HCT116 (cell line): ENCODE results near the gene KCNJ1. TPM values are rescaled to one million over a fixed set of nuclear protein-coding genes. Genes with fewer than 3 reads are reported as not detected.

Source experiments
- ATAC-seq: fragments of 200-7000 bp; cut with Tn5 transposase; 2 replicates; pipeline ENCODE4 v1.9.1; 2020; ENCODE audit warnings: mild to moderate bottlenecking, moderate library complexity
- BruUV-seq: library from RNA; stranded (reverse); fragments of 400-500 nt; replicated peaks from 2 replicates; lab custom pipeline; 2021; lab: Mats Ljungman, UMichigan
- CTCF ChIA-PET: fragments of 300-600 bp; sonication (Branson Sonifier 250); formaldehyde crosslinking; loops from one replicate; lab custom pipeline; 2021; ENCODE audit warnings: antibody characterized with exemption; lab: Charles Lee
- POLR2A ChIA-PET: fragments of 300-600, 350-600 bp; sonication (Branson Sonifier 250); formaldehyde crosslinking; loops from one replicate; lab custom pipeline; 2021; ENCODE audit warnings: antibody characterized with exemption; lab: Charles Lee
- RAD21 ChIA-PET, 2 experiments: fragments of 300-600 bp; sonication (Branson Sonifier 250); formaldehyde crosslinking; loops; one replicate each; lab custom pipeline; 2023; ENCODE audit warnings: low total read pairs in 2 of 2; ENCODE audit not compliant: uncharacterized antibody in 2 of 2, unreplicated experiment in 2 of 2, low non-redundant PET in 1 of 2; lab: Charles Lee
- DNase-seq: peaks from one replicate; pipeline ENCODE4 v3.0.0-alpha.2; 2010; ENCODE audit warnings: low read depth, low spot score
- H2AFZ ChIP-seq: fragments of 200-600 bp; shearing (Covaris generic), sonication (generic); 2 replicates; pipeline ENCODE4 v1.6.1; 2017; ENCODE audit warnings: low read depth, mixed run types, mixed read lengths, antibody characterized with exemption, low read length; ENCODE audit not compliant: poor library complexity, severe bottlenecking
- H3K27ac ChIP-seq: 2 replicates; pipeline ENCODE4 v1.5.1; 2012; ENCODE audit warnings: low read depth, low read length
- H3K27me3 ChIP-seq: fragments of 200-600 bp; sonication (generic); 2 replicates; pipeline ENCODE4 v1.6.1; 2016; ENCODE audit warnings: mixed run types, low read length, mixed read lengths; ENCODE audit not compliant: insufficient read depth
- H3K36me3 ChIP-seq, 2 experiments: fragments of 200-500 bp in 1 of 2; fragments of 200-600 bp in 1 of 2; sonication (Bioruptor generic) in 1 of 2; sonication (generic) in 1 of 2; 2 replicates each; pipeline versions ENCODE4 v1.5.1 to v1.6.1; 2014 to 2016; ENCODE audit warnings: low read length in 2 of 2, inconsistent platforms in 1 of 2, mixed read lengths in 1 of 2, mixed run types in 1 of 2; ENCODE audit not compliant: insufficient read depth in 2 of 2, control insufficient read depth in 1 of 2
- H3K4me1 ChIP-seq, 2 experiments: fragments of 200-600 bp in 1 of 2; sonication (generic) in 1 of 2; 2 replicates each; pipeline versions ENCODE4 v1.5.1 to v1.6.1; 2012 to 2017; ENCODE audit warnings: low read length in 2 of 2, inconsistent platforms in 1 of 2, mild to moderate bottlenecking in 1 of 2, mixed read lengths in 1 of 2, mixed run types in 1 of 2, moderate library complexity in 1 of 2; ENCODE audit not compliant: insufficient read depth in 2 of 2, control insufficient read depth in 1 of 2
- H3K4me2 ChIP-seq: fragments of 200-600 bp; sonication (generic); 2 replicates; pipeline ENCODE4 v1.6.1; 2017; ENCODE audit warnings: mixed run types, low read length, mixed read lengths
- H3K4me3 ChIP-seq, 2 experiments: fragments of 200-600 bp in 1 of 2; sonication (generic) in 1 of 2; replicated peaks in 1 of 2; 2 replicates each; pipeline ENCODE4 v1.5.1; 2011 to 2016; ENCODE audit warnings: low read length in 2 of 2, control low read depth in 1 of 2, low read depth in 1 of 2, mild to moderate bottlenecking in 1 of 2, mixed read lengths in 1 of 2, mixed run types in 1 of 2
- H3K79me2 ChIP-seq: fragments of 200-600 bp; sonication (generic); 2 replicates; pipeline ENCODE4 v1.6.1; 2017; ENCODE audit warnings: mild to moderate bottlenecking, mixed run types, low read length, moderate library complexity, mixed read lengths; ENCODE audit not compliant: insufficient read depth
- H3K9ac ChIP-seq: fragments of 200-600 bp; sonication (generic); 2 replicates; pipeline ENCODE4 v1.6.1; 2016; ENCODE audit warnings: low read length, mixed read lengths
- H3K9me2 ChIP-seq: fragments of 200-600 bp; sonication (generic), shearing (Covaris generic); 2 replicates; pipeline ENCODE4 v1.6.1; 2017; ENCODE audit warnings: mixed run types, mild to moderate bottlenecking, moderate library complexity; ENCODE audit not compliant: insufficient read depth
- H3K9me3 ChIP-seq, 2 experiments: fragments of 200-500 bp in 1 of 2; fragments of 200-600 bp in 1 of 2; sonication (Bioruptor generic) in 1 of 2; sonication (generic) in 1 of 2; 2 replicates each; pipeline ENCODE4 v1.6.1; 2014 to 2017; ENCODE audit warnings: low read length in 2 of 2, mixed read lengths in 2 of 2, inconsistent platforms in 1 of 2, low read depth in 1 of 2, mild to moderate bottlenecking in 1 of 2, mixed run types in 1 of 2, moderate library complexity in 1 of 2; ENCODE audit not compliant: control insufficient read depth in 1 of 2, insufficient read depth in 1 of 2
- H4K20me1 ChIP-seq: fragments of 200-600 bp; sonication (generic), shearing (Covaris generic); 2 replicates; pipeline ENCODE4 v1.6.1; 2017; ENCODE audit warnings: mixed run types, mild to moderate bottlenecking, moderate library complexity; ENCODE audit not compliant: insufficient read depth
- CBX3 ChIP-seq: IDR thresholded peaks from 2 replicates; pipeline ENCODE4 v1.6.1; 2012; ENCODE audit warnings: low read depth
- EZH2 ChIP-seq: fragments of 200-600 bp; sonication (generic); IDR thresholded peaks from 2 replicates; pipeline ENCODE4 v1.6.1; 2017; ENCODE audit warnings: antibody characterized with exemption, mixed run types
- FOSL1 ChIP-seq: IDR thresholded peaks from 2 replicates; pipeline ENCODE4 v1.6.1; 2012; ENCODE audit warnings: low read depth
- SIN3A ChIP-seq: IDR thresholded peaks from 2 replicates; pipeline ENCODE4 v1.6.1; 2012; ENCODE audit warnings: low read depth
- TCF7L2 ChIP-seq: IDR thresholded peaks from 2 replicates; pipeline ENCODE4 v1.7.0; 2011; ENCODE audit warnings: borderline replicate concordance, inconsistent platforms; ENCODE audit not compliant: insufficient read depth, insufficient read length; ENCODE audit errors: extremely low read depth
- YY1 ChIP-seq: IDR thresholded peaks from 2 replicates; pipeline ENCODE4 v1.6.1; 2011; ENCODE audit warnings: low read length, low read depth, moderate library complexity, mild to moderate bottlenecking; ENCODE audit not compliant: insufficient replicate concordance; ENCODE audit errors: extremely low read depth
- intact Hi-C: fragments of 100-400 bp; cut with micrococcal nuclease; formaldehyde crosslinking; loops from 2 replicates; pipeline ENCODE4 v1.10.0; 2022
- total RNA-seq: library from RNA; stranded (reverse); gene quantifications from one replicate; pipeline ENCODE4 v1.2.1, GENCODE V29; 2021; ENCODE audit not compliant: unreplicated experiment
- TF ChIP-seq, protein P1 (sequence below): IDR thresholded peaks from 2 replicates; pipeline ENCODE4 v1.6.1; 2012
- TF ChIP-seq, protein P2 (sequence below): IDR thresholded peaks from 2 replicates; pipeline ENCODE4 v1.6.1; 2012; ENCODE audit warnings: low read depth
- TF ChIP-seq, protein P3 (sequence below): IDR thresholded peaks from 2 replicates; pipeline ENCODE4 v1.6.1; 2011; ENCODE audit warnings: mild to moderate bottlenecking, low read length, moderate library complexity; ENCODE audit not compliant: insufficient replicate concordance; ENCODE audit errors: extremely low read depth

KCNJ1 gene
- total RNA-seq, 1 experiment from 2014 or later = 0.15 TPM

DNA sequence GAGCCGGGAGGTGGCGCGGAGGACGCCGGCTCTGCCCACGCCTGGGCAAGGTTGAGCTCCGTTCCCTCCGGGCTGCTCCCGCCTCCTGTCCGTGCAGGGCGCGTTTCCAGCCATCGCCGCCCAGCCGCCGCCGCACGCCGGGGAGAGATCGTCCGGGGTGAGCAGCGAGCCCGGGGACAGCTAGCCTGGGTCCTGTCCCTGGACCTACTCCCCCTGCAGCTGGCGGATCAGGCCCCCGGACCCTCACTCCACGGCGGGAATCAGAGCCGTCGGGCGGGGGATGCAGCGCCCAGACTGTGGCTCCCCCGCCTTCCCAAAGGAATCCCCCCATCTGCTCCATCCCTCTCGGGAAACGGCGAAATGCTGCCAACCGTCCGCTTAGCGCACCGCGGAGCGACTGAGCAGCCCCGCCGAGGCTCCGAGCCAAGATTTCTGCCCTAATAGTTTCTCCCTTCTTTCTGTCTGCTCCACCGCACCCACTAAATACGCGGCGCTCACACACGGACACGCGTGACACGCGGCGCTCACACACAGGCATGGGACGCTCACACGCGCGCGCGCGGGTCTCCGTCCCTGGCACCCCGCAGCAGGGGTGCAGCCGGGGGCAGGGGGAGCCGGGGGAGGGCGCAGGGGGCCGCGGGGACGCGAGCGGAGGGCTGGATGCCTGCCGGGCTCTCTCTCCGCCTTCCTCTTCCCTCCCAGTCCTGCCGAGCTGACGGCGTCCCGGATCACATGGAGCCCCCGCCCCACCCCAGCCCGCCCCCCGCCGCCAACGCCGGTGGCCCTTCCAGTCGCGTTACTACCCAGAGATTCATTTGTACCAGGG lies 23.7 kb upstream of the KCNJ1 start, which contains the start of gene KCNJ5:
KCNJ5 (plus strand) TSS at position 814 of the 826 bp plus-strand sequence. CDS start 19,918 bp downstream, outside the sequence.
- no peaks in the 10 kb centered on the region for H3K36me3 ChIP-seq
- ATAC-seq = peak; percentile 67
- BruUV-seq = no TSS peak
- intact Hi-C loops = no loop called here
- no peak within 1 kb of the TSS; the same call in 1 of the 2 replicates for H3K27ac ChIP-seq
- no peaks in the 10 kb centered on the region for H3K79me2 ChIP-seq
- H2AFZ ChIP-seq = peak within 1 kb of the TSS; percentile 67
- H3K4me3 ChIP-seq = peak within 1 kb of the TSS; percentile 54 to 67
- no peaks in the 10 kb centered on the region for H3K27me3 ChIP-seq
- CTCF ChIA-PET = interaction anchor here (1.0 to 3.9 kb wide), 6 partner anchors 11 to 66 kb away, joined by 3 to 22 read pairs (median 4); no protein-coding TSS in a partner anchor
- no peaks in the 10 kb centered on the region for H4K20me1 ChIP-seq
- no peaks in the 10 kb centered on the region for H3K9me2 ChIP-seq
- H3K4me1 ChIP-seq = peaks cover 9 to 18% of the 10 kb centered on the region in 2 experiments; a peak in 3 of 4 replicates
- no peak for DNase-seq
- POLR2A ChIA-PET = interaction anchor here (0.7 kb wide), 1 partner anchor 66 kb away, joined by 3 read pairs; no protein-coding TSS in a partner anchor
- RAD21 ChIA-PET = interaction anchor here (0.6 to 1.4 kb wide), 4 partner anchors 15 to 66 kb away, joined by 3 read pairs; no protein-coding TSS in a partner anchor
- no peaks in the 10 kb centered on the region for H3K9me3 ChIP-seq
- peak within 1 kb of the TSS; percentile 97 for H3K4me2 ChIP-seq
- H3K9ac ChIP-seq = peak within 1 kb of the TSS; percentile 44; the same call in 1 of the 2 replicates
- TF ChIP-seq EZH2 (no peak), CBX3 (no peak; the same call in 1 of the 2 replicates), SIN3A (no peak)
- TF ChIP-seq, protein P1, sequence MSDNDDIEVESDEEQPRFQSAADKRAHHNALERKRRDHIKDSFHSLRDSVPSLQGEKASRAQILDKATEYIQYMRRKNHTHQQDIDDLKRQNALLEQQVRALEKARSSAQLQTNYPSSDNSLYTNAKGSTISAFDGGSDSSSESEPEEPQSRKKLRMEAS = peak; percentile 13; the same call in 1 of the 2 replicates

DNA sequence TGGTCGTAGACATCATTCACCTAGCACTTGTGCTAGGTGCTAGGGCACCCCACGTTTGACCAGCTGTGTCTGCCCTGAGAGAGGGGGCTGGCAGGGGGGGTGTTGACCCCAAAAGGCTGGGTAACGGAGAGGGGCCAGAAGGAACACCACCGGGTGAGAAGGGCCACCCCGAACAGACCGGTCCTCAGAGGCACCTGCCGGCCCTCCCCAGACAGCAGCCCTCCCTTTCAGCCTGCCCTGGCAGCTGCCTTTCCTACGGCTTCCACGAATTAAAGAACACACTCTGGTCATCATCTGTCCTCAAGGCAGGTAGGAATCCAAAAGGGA lies 23.1 kb upstream of the KCNJ1 start:
- no TSS peak for BruUV-seq
- intact Hi-C loops = no loop called here
- Histone ChIP-seq H3K27ac (no peak overlapping the region; the same call in 1 of the 2 replicates), H3K9ac (0 out of 2 replicates have a peak overlapping the region, but pooled peaks have one; percentile 44), H2AFZ (peak overlapping the region; percentile 67), H3K9me2 (no peaks in the 10 kb centered on the region), H3K9me3 (no peaks in the 10 kb centered on the region), H3K36me3 (no peaks in the 10 kb centered on the region), H3K4me3 (peak overlapping the region; percentile 54 to 67), H3K27me3 (no peaks in the 10 kb centered on the region), H4K20me1 (no peaks in the 10 kb centered on the region), H3K4me2 (peak overlapping the region; percentile 97), H3K4me1 (peaks cover 9 to 18% of the 10 kb centered on the region in 2 experiments; a peak in 3 of 4 replicates), H3K79me2 (no peaks in the 10 kb centered on the region)
- CTCF ChIA-PET = interaction anchor here (1.0 to 3.9 kb wide), 5 partner anchors 11 to 67 kb away, joined by 3 to 22 read pairs (median 5); no protein-coding TSS in a partner anchor
- ATAC-seq (no peak), DNase-seq (no peak)
- RAD21 ChIA-PET = interaction anchor here (1.0 to 1.4 kb wide), 3 partner anchors 18 to 66 kb away, joined by 3 read pairs; no protein-coding TSS in a partner anchor
- POLR2A ChIA-PET = interaction anchor here (0.7 kb wide), 1 partner anchor 66 kb away, joined by 3 read pairs; no protein-coding TSS in a partner anchor
- TF ChIP-seq TCF7L2 = no peak
- TF ChIP-seq, protein P2, sequence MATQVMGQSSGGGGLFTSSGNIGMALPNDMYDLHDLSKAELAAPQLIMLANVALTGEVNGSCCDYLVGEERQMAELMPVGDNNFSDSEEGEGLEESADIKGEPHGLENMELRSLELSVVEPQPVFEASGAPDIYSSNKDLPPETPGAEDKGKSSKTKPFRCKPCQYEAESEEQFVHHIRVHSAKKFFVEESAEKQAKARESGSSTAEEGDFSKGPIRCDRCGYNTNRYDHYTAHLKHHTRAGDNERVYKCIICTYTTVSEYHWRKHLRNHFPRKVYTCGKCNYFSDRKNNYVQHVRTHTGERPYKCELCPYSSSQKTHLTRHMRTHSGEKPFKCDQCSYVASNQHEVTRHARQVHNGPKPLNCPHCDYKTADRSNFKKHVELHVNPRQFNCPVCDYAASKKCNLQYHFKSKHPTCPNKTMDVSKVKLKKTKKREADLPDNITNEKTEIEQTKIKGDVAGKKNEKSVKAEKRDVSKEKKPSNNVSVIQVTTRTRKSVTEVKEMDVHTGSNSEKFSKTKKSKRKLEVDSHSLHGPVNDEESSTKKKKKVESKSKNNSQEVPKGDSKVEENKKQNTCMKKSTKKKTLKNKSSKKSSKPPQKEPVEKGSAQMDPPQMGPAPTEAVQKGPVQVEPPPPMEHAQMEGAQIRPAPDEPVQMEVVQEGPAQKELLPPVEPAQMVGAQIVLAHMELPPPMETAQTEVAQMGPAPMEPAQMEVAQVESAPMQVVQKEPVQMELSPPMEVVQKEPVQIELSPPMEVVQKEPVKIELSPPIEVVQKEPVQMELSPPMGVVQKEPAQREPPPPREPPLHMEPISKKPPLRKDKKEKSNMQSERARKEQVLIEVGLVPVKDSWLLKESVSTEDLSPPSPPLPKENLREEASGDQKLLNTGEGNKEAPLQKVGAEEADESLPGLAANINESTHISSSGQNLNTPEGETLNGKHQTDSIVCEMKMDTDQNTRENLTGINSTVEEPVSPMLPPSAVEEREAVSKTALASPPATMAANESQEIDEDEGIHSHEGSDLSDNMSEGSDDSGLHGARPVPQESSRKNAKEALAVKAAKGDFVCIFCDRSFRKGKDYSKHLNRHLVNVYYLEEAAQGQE = no peak
- no peak for TF ChIP-seq FOSL1
- TF ChIP-seq, protein P3, sequence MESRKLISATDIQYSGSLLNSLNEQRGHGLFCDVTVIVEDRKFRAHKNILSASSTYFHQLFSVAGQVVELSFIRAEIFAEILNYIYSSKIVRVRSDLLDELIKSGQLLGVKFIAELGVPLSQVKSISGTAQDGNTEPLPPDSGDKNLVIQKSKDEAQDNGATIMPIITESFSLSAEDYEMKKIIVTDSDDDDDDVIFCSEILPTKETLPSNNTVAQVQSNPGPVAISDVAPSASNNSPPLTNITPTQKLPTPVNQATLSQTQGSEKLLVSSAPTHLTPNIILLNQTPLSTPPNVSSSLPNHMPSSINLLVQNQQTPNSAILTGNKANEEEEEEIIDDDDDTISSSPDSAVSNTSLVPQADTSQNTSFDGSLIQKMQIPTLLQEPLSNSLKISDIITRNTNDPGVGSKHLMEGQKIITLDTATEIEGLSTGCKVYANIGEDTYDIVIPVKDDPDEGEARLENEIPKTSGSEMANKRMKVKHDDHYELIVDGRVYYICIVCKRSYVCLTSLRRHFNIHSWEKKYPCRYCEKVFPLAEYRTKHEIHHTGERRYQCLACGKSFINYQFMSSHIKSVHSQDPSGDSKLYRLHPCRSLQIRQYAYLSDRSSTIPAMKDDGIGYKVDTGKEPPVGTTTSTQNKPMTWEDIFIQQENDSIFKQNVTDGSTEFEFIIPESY = no peak
- TF ChIP-seq YY1 = no peak
